ENCODE data around the gene LBX2.
"Not testable (repeated sequence)": the region's sequence is repeated elsewhere in the genome, so short reads cannot be mapped to it uniquely, and the experiment has no call there.

Gene LBX2

GRCh38 chr2:74488643-74489481 lies 10.5 kb downstream of the LBX2 start:
- H4K20me1 ChIP-seq (ENCODE audit: insufficient read depth): no peaks in the 10 kb centered on the region
- TF ChIP-seq CTCF (conservative IDR thresholded peaks at IDR 0.05; ENCODE audit: low read depth, low read length): no peak
- H3K27me3 ChIP-seq (ENCODE audit: insufficient read depth, low read depth): no peaks in the 10 kb centered on the region
- no peak overlapping the region for H3K4me2 ChIP-seq
- no peak overlapping the region for H3K4me3 ChIP-seq (IDR thresholded peaks at IDR 0.05; ENCODE audit: insufficient read depth, low read depth, low read length)
- no peak overlapping the region for H2AFZ ChIP-seq (ENCODE audit: low read depth)
- no peaks in the 10 kb centered on the region; the same call in 1 of the 2 replicates for H3K79me2 ChIP-seq (ENCODE audit: insufficient read depth, low read depth)
- no peak overlapping the region for H3K9ac ChIP-seq
- no peaks in the 10 kb centered on the region for H3K36me3 ChIP-seq (ENCODE audit: insufficient read depth)
- H3K4me1 ChIP-seq (ENCODE audit: low read depth, poor library complexity, severe bottlenecking): no peaks in the 10 kb centered on the region
- H3K27ac ChIP-seq: no peak overlapping the region

- H3K79me2 ChIP-seq (ENCODE audit: insufficient read depth, low read depth): peaks cover 11% of the 10 kb centered on the region
- H3K4me3 ChIP-seq (IDR thresholded peaks at IDR 0.05; ENCODE audit: insufficient read depth, low read depth, low read length): no peak overlapping the region
- no peaks in the 10 kb centered on the region for H4K20me1 ChIP-seq (ENCODE audit: insufficient read depth)
- H3K27ac ChIP-seq: no peak overlapping the region
- H3K4me2 ChIP-seq: no peak overlapping the region
- H3K27me3 ChIP-seq (ENCODE audit: insufficient read depth, low read depth): no peaks in the 10 kb centered on the region
- no peaks in the 10 kb centered on the region for H3K36me3 ChIP-seq (ENCODE audit: insufficient read depth)
- H2AFZ ChIP-seq (ENCODE audit: low read depth): no peak overlapping the region
- peaks cover 6% of the 10 kb centered on the region for H3K4me1 ChIP-seq (ENCODE audit: low read depth, poor library complexity, severe bottlenecking)
- H3K9ac ChIP-seq: no peak overlapping the region
- no peak for TF ChIP-seq CTCF (conservative IDR thresholded peaks at IDR 0.05; ENCODE audit: low read depth, low read length)
Measured at GRCh38 chr2:74486141-74486540, 13.3 kb downstream of the LBX2 start.

GRCh38 chr2:74483675-74484164 lies 15.7 kb downstream of the LBX2 start:
- H4K20me1 ChIP-seq (ENCODE audit: insufficient read depth); H3K27ac ChIP-seq; H3K27me3 ChIP-seq (ENCODE audit: insufficient read depth, low read depth); H3K36me3 ChIP-seq (ENCODE audit: insufficient read depth); H3K4me3 ChIP-seq (IDR thresholded peaks at IDR 0.05; ENCODE audit: insufficient read depth, low read depth, low read length): not testable (repeated sequence)
- H2AFZ ChIP-seq (ENCODE audit: low read depth): peak overlapping the region; percentile 99
- peak overlapping the region; percentile 90; the same call in 1 of the 2 replicates for H3K9ac ChIP-seq
- peak overlapping the region; percentile 52 for H3K4me2 ChIP-seq
- peaks cover 18% of the 10 kb centered on the region for H3K79me2 ChIP-seq (ENCODE audit: insufficient read depth, low read depth)
- H3K4me1 ChIP-seq (ENCODE audit: low read depth, poor library complexity, severe bottlenecking): peaks cover 15% of the 10 kb centered on the region

- Histone ChIP-seq H3K4me3 (IDR thresholded peaks at IDR 0.05; ENCODE audit: insufficient read depth, low read depth, low read length) (no peak within 1 kb of the TSS), H3K27me3 (ENCODE audit: insufficient read depth, low read depth) (no peaks in the 10 kb centered on the region), H4K20me1 (ENCODE audit: insufficient read depth) (no peaks in the 10 kb centered on the region), H3K79me2 (ENCODE audit: insufficient read depth, low read depth) (peaks cover 18% of the 10 kb centered on the region), H3K4me1 (ENCODE audit: low read depth, poor library complexity, severe bottlenecking) (peaks cover 15% of the 10 kb centered on the region), H3K27ac (peak within 1 kb of the TSS; percentile 75), H3K36me3 (ENCODE audit: insufficient read depth) (no peaks in the 10 kb centered on the region), H2AFZ (ENCODE audit: low read depth) (peak within 1 kb of the TSS; percentile 99), H3K9ac (peak within 1 kb of the TSS; percentile 90), H3K4me2 (peak within 1 kb of the TSS; percentile 97)
- peak; percentile 89 for TF ChIP-seq CTCF (conservative IDR thresholded peaks at IDR 0.05; ENCODE audit: low read depth, low read length)
Measured at GRCh38 chr2:74482801-74483674, 16.4 kb downstream of the LBX2 start, which contains the start of the genes CCDC142 and TTC31. Gene CCDC142, minus strand, starts transcription at chr2:74482998. Its CDS starts 161 bp downstream, at chr2:74482837. Gene TTC31, plus strand, starts transcription at chr2:74483081. Its CDS starts 15 bp downstream, at chr2:74483096.

Measured in KMS-11 (cell line).